Ovary (tissue), 9 donors: ENCODE data around the gene LIPG. TPM values are rescaled to one million over a fixed set of nuclear protein-coding genes. Genes with fewer than 3 reads are reported as not detected.

Experiments used
- DNase-seq, 5 donors: peaks; one replicate each; pipeline ENCODE4 v3.0.0-alpha.2; 2019 to 2020
- H3K27ac ChIP-seq, 2 donors: fragments of 200-600 bp; one replicate each; pipeline versions ENCODE4 v1.5.1 to v1.8.0; 2019 to 2022
- H3K27me3 ChIP-seq: fragments of 200-600 bp; one replicate; pipeline ENCODE4 v1.8.0; 2022
- H3K36me3 ChIP-seq: fragments of 200-600 bp; sonication (generic); one replicate; pipeline ENCODE4 v1.5.1; 2019
- H3K4me1 ChIP-seq: one replicate; pipeline ENCODE4 v1.8.1; 2013; ENCODE audit warnings: mild to moderate bottlenecking, moderate library complexity; ENCODE audit not compliant: insufficient read depth
- H3K4me3 ChIP-seq: fragments of 200-600 bp; sonication (generic); one replicate; pipeline ENCODE4 v1.5.1; 2017
- H3K9me3 ChIP-seq, 2 donors: fragments of 200-600 bp in 1 of 2; sonication (generic) in 1 of 2; one replicate each; pipeline versions ENCODE4 v1.5.1 to v1.8.1; 2013 to 2019; ENCODE audit warnings: mild to moderate bottlenecking in 1 of 2, moderate library complexity in 1 of 2
- CTCF ChIP-seq, 3 donors: fragments of 450-650 bp in 2 of 3; fragments of 200-600 bp in 1 of 3; IDR thresholded peaks; one replicate each; pipeline versions ENCODE4 v1.5.1 to v1.8.0; 2016 to 2022; ENCODE audit warnings: antibody characterized with exemption in 3 of 3, mild to moderate bottlenecking in 1 of 3
- EP300 ChIP-seq: sonication (generic); formaldehyde crosslinking; IDR thresholded peaks from one replicate; pipeline ENCODE4 v1.6.1; 2017; ENCODE audit warnings: antibody characterized with exemption
- POLR2A ChIP-seq: fragments of 450-650 bp; IDR thresholded peaks from one replicate; pipeline ENCODE4 v1.6.1; 2017; ENCODE audit warnings: antibody characterized with exemption, mild to moderate bottlenecking, moderate library complexity
- WGBS, 3 donors: extraction: QIAGEN DNeasy Blood & Tissue Kit in 1 of 3; methylation state at CpG; one replicate each; pipeline versions ENCODE4 v1.1.5 to v1.1.7; 2013 to 2017; 5-methylcytosine and 5-hydroxymethylcytosine counted together
- intact Hi-C, 4 donors: fragments of 100-400 bp; cut with DNase I; formaldehyde crosslinking; loops; one replicate each; pipeline versions ENCODE4 v1.11.0 to v1.15.1; 2022 to 2023
- polyA plus RNA-seq, 2 donors: library from polyadenylated mRNA; stranded (reverse); fragments of 200-250 nt in 1 of 2; fragments of 350-450 nt in 1 of 2; fragmentation: Illumina TruSeq in 1 of 2; extraction: RNeasy Lipid Tissue Mini Kit (QIAGEN cat#74804) in 1 of 2; gene quantifications; one replicate each; pipeline ENCODE4 v1.2.3, GENCODE V29; 2013 to 2014
- total RNA-seq, 7 donors: library from RNA; depleted of rRNA in 2 of 7; stranded (reverse); fragments of >200 nt in 2 of 7; fragmentation: NEBNext Ultra II Directional in 3 of 7; extraction: Animal tissue kit (Norgen Biotek cat#: 25700) in 3 of 7; gene quantifications; one replicate each; pipeline versions ENCODE4 v1.1.0 to v1.2.4, GENCODE V29; 2016 to 2023
- donor health status: DM: no; HTN: no; CAD: no; lungs with moderate emphysema.
- donor health status: DM: no; HTN: no; CAD: no.
- donor health status: Bipolar disorder and iron deficiency.
- donor health status: DM: yes; HTN: yes; CAD: no.
- donor health status: DM: no; HTN: no; CAD: no.
- donor health status: DM: yes; HTN: yes; CAD: no.

LIPG gene
- total and polyA plus RNA-seq, 9 donors: 0.23 to 3.9 (median 0.60) TPM; not detected in 1

GRCh38 chr18:49611316-49611715 lies 49.5 kb downstream of the LIPG start:
- intact Hi-C loops: no loop called here
- DNase-seq: no peak
- Histone ChIP-seq H3K27me3 (no peaks in the 10 kb centered on the region), H3K27ac (no peak overlapping the region), H3K36me3 (no peaks in the 10 kb centered on the region), H3K4me3 (no peak overlapping the region), H3K4me1 (no peaks in the 10 kb centered on the region), H3K9me3 (no peaks in the 10 kb centered on the region)
- WGBS, 3 donors: 90 to 95% (median 94%) methylated on average over 3 of the region's 3 CpGs
- TF ChIP-seq EP300 (no peak), CTCF (IDR thresholded peaks at IDR 0.05) (no peak), POLR2A (no peak)

- H3K27me3 ChIP-seq: no peaks in the 10 kb centered on the region
- H3K4me1 ChIP-seq: no peaks in the 10 kb centered on the region
- no peak overlapping the region for H3K4me3 ChIP-seq
- intact Hi-C loops: no loop called here
- H3K9me3 ChIP-seq: no peaks in the 10 kb centered on the region
- WGBS, 3 donors: 81 to 90% (median 82%) methylated on average over 11 of the region's 11 CpGs
- no peaks in the 10 kb centered on the region for H3K36me3 ChIP-seq
- TF ChIP-seq CTCF (IDR thresholded peaks at IDR 0.05) (no peak), POLR2A (no peak), EP300 (no peak)
- DNase-seq: no peak
- no peak overlapping the region for H3K27ac ChIP-seq
Measured at GRCh38 chr18:49612515-49613033, 50.7 kb downstream of the LIPG start.

- H3K27ac ChIP-seq: no peak overlapping the region
- 37 to 54% (median 45%) methylated on average over 7 of the region's 7 CpGs for WGBS, 3 donors
- intact Hi-C loops: no loop called here
- no peaks in the 10 kb centered on the region for H3K27me3 ChIP-seq
- TF ChIP-seq CTCF (IDR thresholded peaks at IDR 0.05) (no peak), POLR2A (no peak), EP300 (no peak)
- DNase-seq: no peak
- H3K36me3 ChIP-seq: no peaks in the 10 kb centered on the region
- H3K4me1 ChIP-seq: no peaks in the 10 kb centered on the region
- H3K9me3 ChIP-seq: no peaks in the 10 kb centered on the region
- H3K4me3 ChIP-seq: no peak overlapping the region
Measured at GRCh38 chr18:49613141-49613640, 51.3 kb downstream of the LIPG start.

GRCh38 chr18:49613641-49614151 lies 51.8 kb downstream of the LIPG start:
- no peaks in the 10 kb centered on the region for H3K36me3 ChIP-seq
- TF ChIP-seq POLR2A (no peak), CTCF (IDR thresholded peaks at IDR 0.05) (no peak), EP300 (no peak)
- H3K4me1 ChIP-seq: no peaks in the 10 kb centered on the region
- no peaks in the 10 kb centered on the region for H3K9me3 ChIP-seq
- intact Hi-C loops: no loop called here
- no peak for DNase-seq
- 56 to 59% (median 58%) methylated on average over 5 of the region's 5 CpGs for WGBS, 3 donors
- no peaks in the 10 kb centered on the region for H3K27me3 ChIP-seq
- no peak overlapping the region for H3K27ac ChIP-seq
- no peak overlapping the region for H3K4me3 ChIP-seq
